CD4-positive, alpha-beta T cell treated with Interferon gamma for 1 hour (primary cell): Measurements from ENCODE around the gene POTEC.
"Not testable (repeated sequence)": the region's sequence is repeated elsewhere in the genome, so short reads cannot be mapped to it uniquely, and the experiment has no call there.

Experiments used
- DNase-seq: peaks from one replicate; pipeline ENCODE4 v3.0.0-alpha.2; 2020

Gene POTEC

GRCh38 chr18:14543446-14543964 is at the start of gene POTEC:
Gene POTEC (minus strand): TSS chr18:14543600. CDS start chr18:14543146, 454 bp downstream.
- DNase-seq = not testable (repeated sequence)

GRCh38 chr18:14577971-14578370 is 34.6 kb upstream of the POTEC start:
- DNase-seq = no peak

- not testable (repeated sequence) for DNase-seq
These were observed 16.1 kb upstream of the POTEC start for GRCh38 chr18:14559502-14559901.

- not testable (repeated sequence) for DNase-seq
These were observed 11.7 kb downstream of the POTEC start for GRCh38 chr18:14531659-14532058.

- DNase-seq = not testable (repeated sequence)
These were observed 32.7 kb downstream of the POTEC start for GRCh38 chr18:14510707-14511106.

GRCh38 chr18:14503691-14504090 is 39.7 kb downstream of the POTEC start:
- DNase-seq = not testable (repeated sequence)

- DNase-seq = not testable (repeated sequence)
These were observed 41.5 kb downstream of the POTEC start for GRCh38 chr18:14501894-14502293.

GRCh38 chr18:14489256-14490014 is 54.0 kb downstream of the POTEC start:
- DNase-seq = not testable (repeated sequence)

- not testable (repeated sequence) for DNase-seq
These were observed 54.6 kb downstream of the POTEC start for GRCh38 chr18:14488789-14489188.

DNA sequence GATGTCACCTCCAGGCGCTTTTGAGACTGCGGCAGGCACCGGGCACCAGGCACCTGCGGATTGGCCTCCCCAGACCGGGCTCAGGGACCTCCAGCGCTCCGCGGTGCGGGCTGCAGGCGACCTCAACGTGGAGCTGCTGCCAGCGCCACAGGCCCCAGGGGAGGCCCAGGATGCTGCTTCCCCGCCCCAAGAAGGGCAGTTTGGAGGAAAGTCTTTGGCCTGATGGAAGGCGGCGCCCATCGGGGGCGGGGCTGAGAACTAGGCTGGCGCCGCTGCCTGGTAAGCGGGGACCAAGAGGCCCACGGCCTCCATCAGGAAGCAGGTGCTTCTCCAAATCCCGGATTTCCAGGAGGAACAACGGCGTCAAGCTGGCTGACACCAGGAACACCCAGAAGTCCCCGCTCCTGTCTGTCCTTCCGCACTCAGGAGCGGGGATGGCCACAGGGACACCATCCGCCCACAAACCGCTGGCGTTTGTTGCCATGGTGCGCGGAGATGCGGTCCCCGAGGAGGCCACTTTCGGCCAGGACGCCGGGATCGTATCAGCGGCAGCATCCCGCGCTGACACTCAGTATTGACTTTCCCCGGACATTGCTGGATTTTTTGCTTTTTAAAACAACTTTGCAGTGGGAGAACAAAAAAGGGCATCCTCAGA is 56.3 kb downstream of the POTEC start:
- DNase-seq = not testable (repeated sequence)

DNA sequence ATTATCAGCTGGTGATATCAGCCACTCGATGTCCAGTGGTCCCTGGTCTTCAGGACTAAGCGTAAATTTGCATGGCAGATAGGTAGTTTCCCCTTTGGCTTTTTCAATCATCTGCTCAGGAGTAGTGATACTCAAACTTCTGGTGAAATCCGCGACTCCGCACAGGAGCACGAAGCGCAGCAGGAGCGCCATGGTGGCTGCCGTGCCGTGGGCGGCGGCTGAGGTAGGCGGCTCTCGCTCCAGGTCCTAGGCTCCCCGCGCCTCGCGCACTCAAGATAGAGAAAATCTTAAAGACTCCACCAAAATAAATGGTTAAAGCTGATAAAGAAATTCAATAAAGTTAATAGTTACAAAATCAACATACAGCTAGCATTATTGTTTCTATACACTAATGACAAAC is 64.3 kb downstream of the POTEC start:
- not testable (repeated sequence) for DNase-seq

DNA sequence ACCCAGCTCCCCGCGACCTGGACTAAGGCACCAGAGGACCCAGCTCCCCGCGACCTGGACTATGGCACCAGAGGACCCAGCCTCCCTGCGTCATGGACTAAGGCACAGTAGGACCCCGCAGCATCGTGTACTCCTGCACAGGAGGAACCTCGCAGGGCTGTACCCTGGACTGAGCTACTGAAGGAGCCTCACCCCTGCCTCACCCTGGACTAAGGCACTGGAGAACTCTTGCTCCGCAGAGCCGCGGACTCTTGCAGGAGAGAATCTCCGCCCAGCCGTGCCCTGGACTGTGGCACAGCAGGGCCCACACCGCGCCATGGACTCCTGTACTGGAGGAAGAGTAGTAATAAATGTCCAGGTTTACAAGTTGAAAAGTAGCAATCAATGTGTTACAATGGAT is 67.9 kb downstream of the POTEC start:
- DNase-seq = not testable (repeated sequence)

DNA sequence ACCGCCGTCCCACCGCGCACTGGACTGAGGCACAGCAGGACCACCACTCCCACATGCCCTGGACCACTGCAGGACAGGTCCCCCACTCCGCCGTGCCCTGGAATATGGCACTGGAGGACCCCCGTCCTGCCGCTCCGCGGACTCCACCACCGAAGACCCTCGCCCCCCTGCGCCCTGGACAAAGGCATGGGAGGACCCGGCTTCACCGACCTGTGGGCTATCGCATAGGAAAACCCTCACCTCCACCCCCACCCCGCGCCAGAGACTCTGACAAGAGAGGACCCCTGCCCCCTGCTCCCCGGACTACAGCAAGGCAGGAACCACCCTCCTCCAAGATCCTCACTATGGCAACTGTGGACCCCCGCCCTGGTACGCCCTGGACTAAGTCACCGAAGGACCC is 68.6 kb downstream of the POTEC start:
- DNase-seq = not testable (repeated sequence)

- not testable (repeated sequence) for DNase-seq
These were observed 69.2 kb downstream of the POTEC start for GRCh38 chr18:14474007-14474720.

- not testable (repeated sequence) for DNase-seq
These were observed 70.0 kb downstream of the POTEC start for GRCh38 chr18:14473250-14474006.

- DNase-seq = not testable (repeated sequence)
These were observed 72.1 kb downstream of the POTEC start for GRCh38 chr18:14471286-14471685.

DNA sequence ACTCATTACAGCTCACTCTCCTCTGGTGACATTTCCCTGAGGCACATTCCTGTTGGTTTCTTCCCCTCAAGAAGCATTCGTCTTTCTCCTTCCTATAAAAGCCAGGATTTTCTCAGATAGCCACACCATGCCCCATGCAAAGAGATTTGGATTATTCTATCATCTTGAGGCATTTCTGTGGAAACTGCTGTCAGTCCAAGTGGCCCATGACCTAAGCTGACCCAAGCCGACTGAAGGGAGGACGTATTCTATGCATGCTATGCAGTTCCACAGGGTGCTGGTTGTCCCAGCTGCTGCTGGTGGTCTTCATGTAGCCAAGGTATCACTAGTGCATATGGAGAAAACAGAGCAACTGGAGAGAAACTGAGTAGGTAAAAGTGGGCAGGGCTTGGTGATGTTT is 73.0 kb downstream of the POTEC start:
- DNase-seq = not testable (repeated sequence)

- DNase-seq = not testable (repeated sequence)
These were observed 73.4 kb downstream of the POTEC start for GRCh38 chr18:14470046-14470445.

DNA sequence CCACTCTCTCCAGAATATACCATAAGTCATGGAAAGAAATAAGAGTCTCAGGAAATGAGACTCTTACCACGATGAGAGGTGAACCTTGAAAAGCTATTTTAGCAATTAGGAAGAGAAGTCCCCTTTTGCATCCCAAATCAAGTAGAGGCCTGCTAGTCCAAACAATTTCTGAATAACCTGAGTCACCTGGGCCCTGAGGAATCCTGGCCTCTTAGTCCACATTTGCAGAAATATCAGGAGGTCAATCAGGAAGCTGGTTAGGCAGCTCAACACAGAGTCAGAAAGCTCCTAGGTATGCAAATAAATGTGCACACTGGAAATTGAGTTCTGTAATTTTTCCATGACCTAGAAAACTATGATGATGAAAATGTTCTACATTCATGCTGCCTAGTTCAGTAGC is 77.4 kb downstream of the POTEC start:
- DNase-seq = not testable (repeated sequence)
